ENCODE results near the gene LNX1. TPM values are rescaled to one million over a fixed set of nuclear protein-coding genes. Genes with fewer than 3 reads are reported as not detected.
A peak's percentile ranks its signal among the peaks of the same experiment; 100 is the strongest.

Gene LNX1
- total and polyA plus RNA-seq, 10 of the 15 experiments (the other 5 are each of a cell fraction or from before 2014, with no cell fraction given): 0.72 to 1.4 (median 1.0) TPM

DNA sequence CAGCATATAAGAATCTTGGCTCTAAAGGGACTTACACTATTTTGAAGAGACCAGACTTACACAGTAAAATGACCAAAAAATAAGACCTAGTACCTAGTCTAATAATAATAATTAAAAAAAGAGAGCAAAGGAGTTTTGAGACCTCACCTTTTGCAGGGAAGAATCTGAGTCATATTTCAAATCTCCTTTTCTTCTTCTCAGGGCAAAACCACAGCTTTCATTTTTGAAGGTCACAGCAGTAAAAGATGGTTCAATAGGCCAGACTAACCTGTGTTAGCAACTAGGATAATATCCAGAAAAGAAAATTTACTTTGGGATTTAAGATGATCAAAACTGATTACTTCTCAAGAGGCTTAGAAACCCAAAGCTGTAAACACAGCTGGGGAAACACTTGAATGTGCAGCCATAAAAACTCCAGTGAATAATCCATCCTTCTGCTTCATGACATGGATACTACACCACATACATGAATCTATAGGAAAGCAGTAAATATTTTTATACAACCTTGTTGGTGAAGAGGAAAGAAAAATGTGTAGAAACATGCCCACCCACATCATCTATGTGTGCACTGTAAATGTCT is 25.9 kb upstream of the LNX1 start:
- Histone ChIP-seq H3K36me3 (ENCODE audit: control insufficient read depth in 2 of 2, insufficient read depth in 2 of 2, low read length in 1 of 2) (no peaks in the 10 kb centered on the region), H3K79me2 (ENCODE audit: control insufficient read depth, insufficient read depth, low read length) (no peaks in the 10 kb centered on the region), H3K27me3 (replicated peaks in 1 of 2; ENCODE audit: control insufficient read depth in 2 of 2, insufficient read depth in 2 of 2, low read length in 1 of 2) (no peaks in the 10 kb centered on the region), H3K4me3 (no peak overlapping the region), H3K27ac (ENCODE audit: control insufficient read depth, insufficient read depth) (no peak overlapping the region; the same call in 1 of the 2 replicates), H4K20me1 (ENCODE audit: control insufficient read depth, insufficient read depth) (no peaks in the 10 kb centered on the region), H3K9me3 (replicated peaks; ENCODE audit: control insufficient read depth, insufficient read depth, low read length) (peaks cover 3% of the 10 kb centered on the region; the same call in 2 of the 3 replicates), H3K9ac (ENCODE audit: control insufficient read depth, insufficient read depth, low read length) (no peak overlapping the region), H3K4me1 (ENCODE audit: control insufficient read depth, insufficient read depth, low read length) (no peaks in the 10 kb centered on the region), H3K4me2 (ENCODE audit: control insufficient read depth, insufficient read depth) (no peak overlapping the region), H2AFZ (ENCODE audit: control insufficient read depth, low read depth, low read length) (no peak overlapping the region)
- DNase-seq (ENCODE audit: low read depth, low spot score) (no peak), ATAC-seq (peak; percentile 75), FAIRE-seq (no peak)
- no TSS peak for BruUV-seq (replicated peaks)
- ChIA-PET SMC1A (ENCODE audit: uncharacterized antibody, unreplicated experiment) (interaction anchor here (1.0 to 3.3 kb wide), 14 partner anchors 10 to 604 kb away, joined by 3 to 18 read pairs (median 5); no protein-coding TSS in a partner anchor), RAD21 (ENCODE audit: unreplicated experiment) (interaction anchor here (0.6 to 1.6 kb wide), 8 partner anchors 10 to 1420 kb away, joined by 3 to 9 read pairs (median 4); no protein-coding TSS in a partner anchor), POLR2A (interaction anchor here (1.1 kb wide), 2 partner anchors 16 to 24 kb away, joined by 3 to 6 read pairs; no protein-coding TSS in a partner anchor), CTCF (interaction anchor here (0.7 to 3.0 kb wide), 8 partner anchors 8 to 617 kb away, joined by 3 to 16 read pairs (median 3); no protein-coding TSS in a partner anchor)
- intact Hi-C loops (cut with micrococcal nuclease; ENCODE audit: unreplicated experiment): no loop called here
- in situ Hi-C loops (cut with MboI): no loop called here
- TF ChIP-seq, protein P1, sequence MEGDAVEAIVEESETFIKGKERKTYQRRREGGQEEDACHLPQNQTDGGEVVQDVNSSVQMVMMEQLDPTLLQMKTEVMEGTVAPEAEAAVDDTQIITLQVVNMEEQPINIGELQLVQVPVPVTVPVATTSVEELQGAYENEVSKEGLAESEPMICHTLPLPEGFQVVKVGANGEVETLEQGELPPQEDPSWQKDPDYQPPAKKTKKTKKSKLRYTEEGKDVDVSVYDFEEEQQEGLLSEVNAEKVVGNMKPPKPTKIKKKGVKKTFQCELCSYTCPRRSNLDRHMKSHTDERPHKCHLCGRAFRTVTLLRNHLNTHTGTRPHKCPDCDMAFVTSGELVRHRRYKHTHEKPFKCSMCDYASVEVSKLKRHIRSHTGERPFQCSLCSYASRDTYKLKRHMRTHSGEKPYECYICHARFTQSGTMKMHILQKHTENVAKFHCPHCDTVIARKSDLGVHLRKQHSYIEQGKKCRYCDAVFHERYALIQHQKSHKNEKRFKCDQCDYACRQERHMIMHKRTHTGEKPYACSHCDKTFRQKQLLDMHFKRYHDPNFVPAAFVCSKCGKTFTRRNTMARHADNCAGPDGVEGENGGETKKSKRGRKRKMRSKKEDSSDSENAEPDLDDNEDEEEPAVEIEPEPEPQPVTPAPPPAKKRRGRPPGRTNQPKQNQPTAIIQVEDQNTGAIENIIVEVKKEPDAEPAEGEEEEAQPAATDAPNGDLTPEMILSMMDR (IDR thresholded peaks at IDR 0.05 in 2 of 3, conservative IDR thresholded peaks at IDR 0.05 in 1 of 3; ENCODE audit: control insufficient read depth in 2 of 3, extremely low read depth in 1 of 3, insufficient read depth in 1 of 3, low read depth in 3 of 3, low read length in 3 of 3): no peak
- no peak for TF ChIP-seq TAF1 (IDR thresholded peaks at IDR 0.05; ENCODE audit: borderline replicate concordance, low read depth, low read length)
- TF ChIP-seq POU2F2 (IDR thresholded peaks at IDR 0.05; ENCODE audit: borderline replicate concordance, low read depth, low read length): no peak
- TF ChIP-seq NFYB (IDR thresholded peaks at IDR 0.05; ENCODE audit: insufficient read depth, low read depth, low read length): no peak
- TF ChIP-seq, protein P2, sequence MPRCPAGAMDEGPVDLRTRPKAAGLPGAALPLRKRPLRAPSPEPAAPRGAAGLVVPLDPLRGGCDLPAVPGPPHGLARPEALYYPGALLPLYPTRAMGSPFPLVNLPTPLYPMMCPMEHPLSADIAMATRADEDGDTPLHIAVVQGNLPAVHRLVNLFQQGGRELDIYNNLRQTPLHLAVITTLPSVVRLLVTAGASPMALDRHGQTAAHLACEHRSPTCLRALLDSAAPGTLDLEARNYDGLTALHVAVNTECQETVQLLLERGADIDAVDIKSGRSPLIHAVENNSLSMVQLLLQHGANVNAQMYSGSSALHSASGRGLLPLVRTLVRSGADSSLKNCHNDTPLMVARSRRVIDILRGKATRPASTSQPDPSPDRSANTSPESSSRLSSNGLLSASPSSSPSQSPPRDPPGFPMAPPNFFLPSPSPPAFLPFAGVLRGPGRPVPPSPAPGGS (IDR thresholded peaks at IDR 0.05; ENCODE audit: borderline replicate concordance, insufficient read depth, low read depth, low read length, poor library complexity, severe bottlenecking): no peak
- no peak for TF ChIP-seq YY1 (IDR thresholded peaks at IDR 0.05; ENCODE audit: low read depth, low read length)
- TF ChIP-seq NR2F1 (conservative IDR thresholded peaks at IDR 0.05): no peak
- no peak for TF ChIP-seq TBL1XR1 (IDR thresholded peaks at IDR 0.05; ENCODE audit: low read depth, low read length)
- TF ChIP-seq, protein P3, sequence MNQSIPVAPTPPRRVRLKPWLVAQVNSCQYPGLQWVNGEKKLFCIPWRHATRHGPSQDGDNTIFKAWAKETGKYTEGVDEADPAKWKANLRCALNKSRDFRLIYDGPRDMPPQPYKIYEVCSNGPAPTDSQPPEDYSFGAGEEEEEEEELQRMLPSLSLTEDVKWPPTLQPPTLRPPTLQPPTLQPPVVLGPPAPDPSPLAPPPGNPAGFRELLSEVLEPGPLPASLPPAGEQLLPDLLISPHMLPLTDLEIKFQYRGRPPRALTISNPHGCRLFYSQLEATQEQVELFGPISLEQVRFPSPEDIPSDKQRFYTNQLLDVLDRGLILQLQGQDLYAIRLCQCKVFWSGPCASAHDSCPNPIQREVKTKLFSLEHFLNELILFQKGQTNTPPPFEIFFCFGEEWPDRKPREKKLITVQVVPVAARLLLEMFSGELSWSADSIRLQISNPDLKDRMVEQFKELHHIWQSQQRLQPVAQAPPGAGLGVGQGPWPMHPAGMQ (IDR thresholded peaks at IDR 0.05; ENCODE audit: borderline replicate concordance): no peak
- TF ChIP-seq NR2C1 (IDR thresholded peaks at IDR 0.05): no peak
- TF ChIP-seq NR2C2 (IDR thresholded peaks at IDR 0.05; ENCODE audit: borderline replicate concordance, control insufficient read depth, insufficient read length, low read depth): no peak
- TF ChIP-seq JUNB (IDR thresholded peaks at IDR 0.05): no peak
- no peak for TF ChIP-seq CREM (IDR thresholded peaks at IDR 0.05; ENCODE audit: low read depth)
- TF ChIP-seq, protein P4, sequence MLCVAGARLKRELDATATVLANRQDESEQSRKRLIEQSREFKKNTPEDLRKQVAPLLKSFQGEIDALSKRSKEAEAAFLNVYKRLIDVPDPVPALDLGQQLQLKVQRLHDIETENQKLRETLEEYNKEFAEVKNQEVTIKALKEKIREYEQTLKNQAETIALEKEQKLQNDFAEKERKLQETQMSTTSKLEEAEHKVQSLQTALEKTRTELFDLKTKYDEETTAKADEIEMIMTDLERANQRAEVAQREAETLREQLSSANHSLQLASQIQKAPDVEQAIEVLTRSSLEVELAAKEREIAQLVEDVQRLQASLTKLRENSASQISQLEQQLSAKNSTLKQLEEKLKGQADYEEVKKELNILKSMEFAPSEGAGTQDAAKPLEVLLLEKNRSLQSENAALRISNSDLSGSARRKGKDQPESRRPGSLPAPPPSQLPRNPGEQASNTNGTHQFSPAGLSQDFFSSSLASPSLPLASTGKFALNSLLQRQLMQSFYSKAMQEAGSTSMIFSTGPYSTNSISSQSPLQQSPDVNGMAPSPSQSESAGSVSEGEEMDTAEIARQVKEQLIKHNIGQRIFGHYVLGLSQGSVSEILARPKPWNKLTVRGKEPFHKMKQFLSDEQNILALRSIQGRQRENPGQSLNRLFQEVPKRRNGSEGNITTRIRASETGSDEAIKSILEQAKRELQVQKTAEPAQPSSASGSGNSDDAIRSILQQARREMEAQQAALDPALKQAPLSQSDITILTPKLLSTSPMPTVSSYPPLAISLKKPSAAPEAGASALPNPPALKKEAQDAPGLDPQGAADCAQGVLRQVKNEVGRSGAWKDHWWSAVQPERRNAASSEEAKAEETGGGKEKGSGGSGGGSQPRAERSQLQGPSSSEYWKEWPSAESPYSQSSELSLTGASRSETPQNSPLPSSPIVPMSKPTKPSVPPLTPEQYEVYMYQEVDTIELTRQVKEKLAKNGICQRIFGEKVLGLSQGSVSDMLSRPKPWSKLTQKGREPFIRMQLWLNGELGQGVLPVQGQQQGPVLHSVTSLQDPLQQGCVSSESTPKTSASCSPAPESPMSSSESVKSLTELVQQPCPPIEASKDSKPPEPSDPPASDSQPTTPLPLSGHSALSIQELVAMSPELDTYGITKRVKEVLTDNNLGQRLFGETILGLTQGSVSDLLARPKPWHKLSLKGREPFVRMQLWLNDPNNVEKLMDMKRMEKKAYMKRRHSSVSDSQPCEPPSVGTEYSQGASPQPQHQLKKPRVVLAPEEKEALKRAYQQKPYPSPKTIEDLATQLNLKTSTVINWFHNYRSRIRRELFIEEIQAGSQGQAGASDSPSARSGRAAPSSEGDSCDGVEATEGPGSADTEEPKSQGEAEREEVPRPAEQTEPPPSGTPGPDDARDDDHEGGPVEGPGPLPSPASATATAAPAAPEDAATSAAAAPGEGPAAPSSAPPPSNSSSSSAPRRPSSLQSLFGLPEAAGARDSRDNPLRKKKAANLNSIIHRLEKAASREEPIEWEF (IDR thresholded peaks at IDR 0.05; ENCODE audit: insufficient replicate concordance, low read depth, low read length): no peak

Data from GM12878 (cell line).